GM21423 (cell line): ENCODE results near the gene SLC22A23.

Experiments used
- ATAC-seq: cut with Tn5 transposase; IDR thresholded peaks from one replicate; pipeline ENCODE4 v1.9.1; 2021; ENCODE audit warnings: mild to moderate bottlenecking, moderate library complexity; ENCODE audit not compliant: unreplicated experiment

SLC22A23 gene

GRCh38 chr6:3372912-3373554 is 83.8 kb downstream of the SLC22A23 start:
- ATAC-seq: no peak

GRCh38 chr6:3372184-3372846 is 84.5 kb downstream of the SLC22A23 start:
- no peak for ATAC-seq

GRCh38 chr6:3371222-3371949 is 85.5 kb downstream of the SLC22A23 start:
- ATAC-seq: no peak

- no peak for ATAC-seq
Observed at GRCh38 chr6:3370361-3371221, 86.3 kb downstream of the SLC22A23 start.

- ATAC-seq: no peak
Observed at GRCh38 chr6:3369985-3370360, 86.9 kb downstream of the SLC22A23 start.

GRCh38 chr6:3368685-3369084 is 88.2 kb downstream of the SLC22A23 start:
- no peak for ATAC-seq

GRCh38 chr6:3367630-3368029 is 89.2 kb downstream of the SLC22A23 start:
- no peak for ATAC-seq

GRCh38 chr6:3366596-3367413 is 90.0 kb downstream of the SLC22A23 start:
- ATAC-seq: no peak

- no peak for ATAC-seq
Observed at GRCh38 chr6:3364391-3364790, 92.5 kb downstream of the SLC22A23 start.

GRCh38 chr6:3363296-3364025 is 93.4 kb downstream of the SLC22A23 start:
- no peak for ATAC-seq

GRCh38 chr6:3361312-3362037 is 95.4 kb downstream of the SLC22A23 start:
- no peak for ATAC-seq

GRCh38 chr6:3360727-3361045 is 96.2 kb downstream of the SLC22A23 start:
- ATAC-seq: no peak

- no peak for ATAC-seq
Observed at GRCh38 chr6:3359973-3360726, 96.7 kb downstream of the SLC22A23 start.

- ATAC-seq: no peak
Observed at GRCh38 chr6:3359101-3359752, 97.6 kb downstream of the SLC22A23 start.

- no peak for ATAC-seq
Observed at GRCh38 chr6:3358413-3359100, 98.3 kb downstream of the SLC22A23 start.

GRCh38 chr6:3357678-3358077 is 99.2 kb downstream of the SLC22A23 start:
- no peak for ATAC-seq

- no peak for ATAC-seq
Observed at GRCh38 chr6:3356824-3357420, 99.9 kb downstream of the SLC22A23 start.
